Neural progenitor cell (in vitro differentiated cells): ENCODE data around the gene COG7. TPM values are rescaled to one million over a fixed set of nuclear protein-coding genes. Genes with fewer than 3 reads are reported as not detected.
"Not testable (repeated sequence)": the region's sequence is repeated elsewhere in the genome, so short reads cannot be mapped to it uniquely, and the experiment has no call there.

Experiments used
- DNase-seq: peaks from one replicate; pipeline ENCODE4 v3.0.0-alpha.2; 2016; ENCODE audit warnings: low spot score
- H2AFZ ChIP-seq: fragments of 200-600 bp; sonication (generic); replicated peaks from 2 replicates; pipeline ENCODE4 v1.6.1; 2016; ENCODE audit warnings: antibody characterized with exemption
- H3F3A ChIP-seq: fragments of 200-600 bp; sonication (generic); 2 replicates; pipeline ENCODE4 v1.6.1; 2016; ENCODE audit warnings: antibody characterized with exemption, low read depth
- H3K27ac ChIP-seq: fragments of 200-600 bp; sonication (generic); 2 replicates; pipeline ENCODE4 v1.5.1; 2016; ENCODE audit warnings: mild to moderate bottlenecking
- H3K27me3 ChIP-seq: fragments of 200-600 bp; sonication (generic); 2 replicates; pipeline ENCODE4 v1.6.1; 2016; ENCODE audit warnings: mild to moderate bottlenecking, moderate library complexity
- H3K36me3 ChIP-seq: fragments of 200-600 bp; sonication (generic); 2 replicates; pipeline ENCODE4 v1.5.1; 2016
- H3K4me1 ChIP-seq: fragments of 200-600 bp; sonication (generic); 2 replicates; pipeline ENCODE4 v1.6.1; 2016; ENCODE audit warnings: mixed run types
- H3K4me2 ChIP-seq: fragments of 200-600 bp; sonication (generic); 2 replicates; pipeline ENCODE4 v1.6.1; 2016
- H3K4me3 ChIP-seq: fragments of 200-600 bp; sonication (generic); 2 replicates; pipeline ENCODE4 v1.5.1; 2016
- H3K79me2 ChIP-seq: fragments of 200-600 bp; sonication (generic); 2 replicates; pipeline ENCODE4 v1.6.1; 2016; ENCODE audit warnings: low read depth
- H3K9ac ChIP-seq: fragments of 200-600 bp; sonication (generic); 2 replicates; pipeline ENCODE4 v1.6.1; 2016
- H3K9me3 ChIP-seq: fragments of 200-600 bp; sonication (generic); 2 replicates; pipeline ENCODE4 v1.5.1; 2016; ENCODE audit warnings: low read depth
- H4K20me1 ChIP-seq: fragments of 200-600 bp; sonication (generic); 2 replicates; pipeline ENCODE4 v1.6.1; 2016; ENCODE audit warnings: low read depth
- H3K27ac Mint-ChIP-seq: 3 replicates; pipeline ENCODE4 v1.8.0; 2021; ENCODE audit warnings: mixed read lengths
- H3K27me3 Mint-ChIP-seq: 2 replicates; pipeline ENCODE4 v1.8.0; 2022; ENCODE audit warnings: low read depth, mild to moderate bottlenecking, inconsistent platforms, moderate library complexity, mixed read lengths; ENCODE audit not compliant: insufficient read depth
- H3K36me3 Mint-ChIP-seq: 3 replicates; pipeline ENCODE4 v1.8.0; 2021; ENCODE audit warnings: mixed read lengths
- H3K4me1 Mint-ChIP-seq: 3 replicates; pipeline ENCODE4 v1.8.0; 2021; ENCODE audit warnings: mixed read lengths
- H3K4me3 Mint-ChIP-seq: 3 replicates; pipeline ENCODE4 v1.8.0; 2021; ENCODE audit warnings: mild to moderate bottlenecking, moderate library complexity, mixed read lengths
- H3K9me3 Mint-ChIP-seq: 3 replicates; pipeline ENCODE4 v1.8.0; 2020; ENCODE audit warnings: mixed read lengths
- CTCF ChIP-seq: fragments of 200-600 bp; sonication (generic); IDR thresholded peaks from 2 replicates; pipeline ENCODE4 v1.5.1; 2017; ENCODE audit warnings: antibody characterized with exemption, mild to moderate bottlenecking
- EZH2 ChIP-seq: fragments of 200-600 bp; sonication (generic); IDR thresholded peaks from 2 replicates; pipeline ENCODE4 v1.6.1; 2017; ENCODE audit warnings: antibody characterized with exemption, mild to moderate bottlenecking, moderate library complexity
- EZH2phosphoT487 ChIP-seq: fragments of 200-600 bp; sonication (generic); IDR thresholded peaks from 2 replicates; pipeline ENCODE4 v1.6.1; 2017; ENCODE audit warnings: antibody characterized with exemption
- total RNA-seq: library from RNA; depleted of rRNA; stranded (reverse); fragments of >200 nt; gene quantifications from 2 replicates; pipeline ENCODE4 v1.2.3, GENCODE V29; 2015; ENCODE audit warnings: low replicate concordance

The COG7 gene
- total RNA-seq, 1 donor from 2014 or later, result 21.6 TPM

GRCh38 chr16:23394141-23394831 lies 58.7 kb downstream of the COG7 start:
- Histone ChIP-seq H3K4me3 (no peak overlapping the region), H2AFZ (no peak overlapping the region), H3K36me3 (no peaks in the 10 kb centered on the region), H3F3A (peaks cover 8% of the 10 kb centered on the region), H3K4me1 (peaks cover under 1% of the 10 kb centered on the region), H4K20me1 (peaks cover 9% of the 10 kb centered on the region), H3K27me3 (no peaks in the 10 kb centered on the region), H3K27ac (no peak overlapping the region), H3K79me2 (no peaks in the 10 kb centered on the region), H3K9me3 (no peaks in the 10 kb centered on the region), H3K4me2 (no peak overlapping the region), H3K9ac (no peak overlapping the region)
- H3K4me3 Mint-ChIP-seq, result no peak overlapping the region
- no peaks in the 10 kb centered on the region for H3K27me3 Mint-ChIP-seq
- peaks cover 6% of the 10 kb centered on the region for H3K4me1 Mint-ChIP-seq
- peaks cover 22% of the 10 kb centered on the region for H3K36me3 Mint-ChIP-seq
- no peak for DNase-seq
- TF ChIP-seq EZH2, result no peak
- TF ChIP-seq CTCF, result no peak
- no peak for TF ChIP-seq EZH2phosphoT487
- H3K27ac Mint-ChIP-seq, result no peak overlapping the region
- H3K9me3 Mint-ChIP-seq, result no peaks in the 10 kb centered on the region

GRCh38 chr16:23392223-23392600 lies 60.8 kb downstream of the COG7 start:
- H3K4me3 Mint-ChIP-seq, result no peak overlapping the region
- TF ChIP-seq EZH2 (no peak), EZH2phosphoT487 (no peak), CTCF (no peak)
- no peak overlapping the region for H3K27ac ChIP-seq
- no peaks in the 10 kb centered on the region for H3K4me1 ChIP-seq
- no peaks in the 10 kb centered on the region for H4K20me1 ChIP-seq
- H3K4me3 ChIP-seq, result no peak overlapping the region
- H3K36me3 Mint-ChIP-seq, result peaks cover 23% of the 10 kb centered on the region
- H2AFZ ChIP-seq, result no peak overlapping the region
- DNase-seq, result no peak
- no peaks in the 10 kb centered on the region for H3K9me3 ChIP-seq
- no peak overlapping the region for H3K4me2 ChIP-seq
- no peak overlapping the region for H3K27ac Mint-ChIP-seq
- no peaks in the 10 kb centered on the region for H3K9me3 Mint-ChIP-seq
- no peaks in the 10 kb centered on the region for H3K79me2 ChIP-seq
- peaks cover 3% of the 10 kb centered on the region for H3K27me3 Mint-ChIP-seq
- no peak overlapping the region for H3K9ac ChIP-seq
- no peaks in the 10 kb centered on the region for H3K4me1 Mint-ChIP-seq
- no peaks in the 10 kb centered on the region for H3K27me3 ChIP-seq
- H3K36me3 ChIP-seq, result no peaks in the 10 kb centered on the region
- no peaks in the 10 kb centered on the region for H3F3A ChIP-seq

GRCh38 chr16:23391381-23392222 lies 61.4 kb downstream of the COG7 start:
- no peak overlapping the region for H3K4me3 Mint-ChIP-seq
- no peak overlapping the region for H3K27ac Mint-ChIP-seq
- DNase-seq, result no peak
- no peaks in the 10 kb centered on the region for H3K9me3 Mint-ChIP-seq
- H3K4me1 ChIP-seq, result no peaks in the 10 kb centered on the region
- H3K36me3 ChIP-seq, result no peaks in the 10 kb centered on the region
- H3F3A ChIP-seq, result no peaks in the 10 kb centered on the region
- H3K79me2 ChIP-seq, result no peaks in the 10 kb centered on the region
- no peak overlapping the region for H3K4me3 ChIP-seq
- H3K4me2 ChIP-seq, result no peak overlapping the region
- H4K20me1 ChIP-seq, result no peaks in the 10 kb centered on the region
- H3K27me3 ChIP-seq, result no peaks in the 10 kb centered on the region
- H3K9me3 ChIP-seq, result no peaks in the 10 kb centered on the region
- no peak overlapping the region for H3K9ac ChIP-seq
- no peak for TF ChIP-seq CTCF
- no peak for TF ChIP-seq EZH2
- TF ChIP-seq EZH2phosphoT487, result no peak
- peaks cover 20% of the 10 kb centered on the region for H3K36me3 Mint-ChIP-seq
- H3K4me1 Mint-ChIP-seq, result no peaks in the 10 kb centered on the region
- H2AFZ ChIP-seq, result no peak overlapping the region
- peaks cover 3% of the 10 kb centered on the region for H3K27me3 Mint-ChIP-seq
- H3K27ac ChIP-seq, result no peak overlapping the region

- not testable (repeated sequence) for H3K27ac Mint-ChIP-seq, H3K36me3 ChIP-seq
- peaks cover 20% of the 10 kb centered on the region for H3K36me3 Mint-ChIP-seq
These were observed 63.1 kb downstream of the COG7 start for GRCh38 chr16:23389936-23390335.

More at GRCh38 chr16:23389936-23390335, 63.1 kb downstream of the COG7 start:
- not testable (repeated sequence) for H3K27ac ChIP-seq, H3K4me1 ChIP-seq, H3K79me2 ChIP-seq, H3K4me2 ChIP-seq, H3K27me3 ChIP-seq, DNase-seq, H3K4me1 Mint-ChIP-seq, H3F3A ChIP-seq, H3K27me3 Mint-ChIP-seq, H3K4me3 ChIP-seq, H4K20me1 ChIP-seq, H3K9me3 Mint-ChIP-seq, H3K9ac ChIP-seq, H3K4me3 Mint-ChIP-seq, H3K9me3 ChIP-seq, H2AFZ ChIP-seq
